ENCODE measurements around the gene DUOXA1.

DUOXA1 gene

GRCh38 chr15:45129651-45130129, at the start of gene DUOXA1, which contains the start of gene DUOX1:
TSS of gene DUOXA1 (minus strand) at chr15:45129879. CDS start at chr15:45123014, 6,865 bp downstream.
TSS of gene DUOX1 (plus strand) at chr15:45129994. CDS start at chr15:45131967, 1,973 bp downstream.
- DNase-seq = no peak

GRCh38 chr15:45177285-45177684, 47.6 kb upstream of the DUOXA1 start:
- no peak for DNase-seq

GRCh38 chr15:45174577-45174976, 44.9 kb upstream of the DUOXA1 start:
- DNase-seq = no peak

- DNase-seq = no peak
These were observed 44.4 kb upstream of the DUOXA1 start for GRCh38 chr15:45174069-45174468.

GRCh38 chr15:45171912-45172311, 42.2 kb upstream of the DUOXA1 start:
- no peak for DNase-seq

GRCh38 chr15:45169608-45170480, 40.2 kb upstream of the DUOXA1 start:
- DNase-seq = no peak

- no peak for DNase-seq
These were observed 39.3 kb upstream of the DUOXA1 start for GRCh38 chr15:45168751-45169551.

GRCh38 chr15:45168286-45168685, 38.6 kb upstream of the DUOXA1 start:
- DNase-seq = no peak

- DNase-seq = no peak
These were observed 38.0 kb upstream of the DUOXA1 start for GRCh38 chr15:45167631-45168205.

GRCh38 chr15:45166834-45167630, 37.4 kb upstream of the DUOXA1 start:
- DNase-seq = peak; percentile 82

- peak; percentile 11 for DNase-seq
These were observed 35.9 kb upstream of the DUOXA1 start for GRCh38 chr15:45165536-45165935.

- no peak for DNase-seq
These were observed 35.2 kb upstream of the DUOXA1 start for GRCh38 chr15:45164914-45165313.

GRCh38 chr15:45163508-45163856, 33.8 kb upstream of the DUOXA1 start:
- no peak for DNase-seq

GRCh38 chr15:45162771-45163507, 33.3 kb upstream of the DUOXA1 start:
- peak; percentile 83 for DNase-seq

GRCh38 chr15:45161666-45162065, 32.0 kb upstream of the DUOXA1 start:
- no peak for DNase-seq

- DNase-seq = no peak
These were observed 28.3 kb upstream of the DUOXA1 start for GRCh38 chr15:45157974-45158373.

GRCh38 chr15:45156744-45157455, 27.2 kb upstream of the DUOXA1 start:
- no peak for DNase-seq

GRCh38 chr15:45155739-45156138, 26.1 kb upstream of the DUOXA1 start:
- DNase-seq = no peak

GRCh38 chr15:45151998-45152828, 22.5 kb upstream of the DUOXA1 start:
- DNase-seq = no peak

GRCh38 chr15:45150997-45151396, 21.3 kb upstream of the DUOXA1 start:
- no peak for DNase-seq
